ENCODE measurements around the gene CENPT.

- TF ChIP-seq CTCF (IDR thresholded peaks at IDR 0.05; ENCODE audit: low read depth, low read length) (no peak), MYC (IDR thresholded peaks at IDR 0.05; ENCODE audit: low read depth, low read length) (no peak), POLR2A (IDR thresholded peaks at IDR 0.05; ENCODE audit: extremely low read depth, insufficient read length) (no peak)
These were observed 21.6 kb downstream of the CENPT start for GRCh38 chr16:67825906-67826305.

Measured in NB4 (cell line).